Small intestine (tissue), 7 donors: ENCODE data around the gene SORCS2. TPM values are rescaled to one million over a fixed set of nuclear protein-coding genes. Genes with fewer than 3 reads are reported as not detected.
"Not testable (repeated sequence)": the region's sequence is repeated elsewhere in the genome, so short reads cannot be mapped to it uniquely, and the experiment has no call there.

ENCODE experiments used
- DNase-seq, 2 donors: peaks; one replicate each; pipeline versions ENCODE4 v3.0.0 to v3.0.0-alpha.2; 2013
- FAIRE-seq: peaks from 2 replicates; lab custom pipeline; 2012; peaks lifted over from hg19 to GRCh38; lab: Jason Lieb, UNC
- H3K27ac ChIP-seq, 3 donors: one replicate each; pipeline ENCODE4 v1.5.1; 2013; ENCODE audit warnings: low read length in 2 of 3, mild to moderate bottlenecking in 2 of 3, control low read depth in 1 of 3, inconsistent platforms in 1 of 3, low read depth in 1 of 3, moderate library complexity in 1 of 3
- H3K27me3 ChIP-seq, 3 donors: one replicate each; pipeline ENCODE4 v1.6.1; 2013; ENCODE audit warnings: low read length in 3 of 3, inconsistent platforms in 1 of 3; ENCODE audit not compliant: control insufficient read depth in 3 of 3, insufficient read depth in 3 of 3
- H3K36me3 ChIP-seq, 3 donors: one replicate each; pipeline ENCODE4 v1.6.1; 2013; ENCODE audit warnings: low read length in 3 of 3, inconsistent platforms in 1 of 3, low read depth in 1 of 3, mild to moderate bottlenecking in 1 of 3, moderate library complexity in 1 of 3; ENCODE audit not compliant: control insufficient read depth in 3 of 3, insufficient read depth in 2 of 3
- H3K4me1 ChIP-seq, 3 donors: one replicate each; pipeline ENCODE4 v1.6.1; 2013; ENCODE audit warnings: low read length in 2 of 3, inconsistent platforms in 1 of 3, low read depth in 1 of 3, mild to moderate bottlenecking in 1 of 3, moderate library complexity in 1 of 3; ENCODE audit not compliant: control insufficient read depth in 3 of 3, insufficient read depth in 2 of 3
- H3K4me3 ChIP-seq, 3 donors: one replicate each; pipeline ENCODE4 v1.5.1; 2013; ENCODE audit warnings: low read length in 3 of 3, control low read depth in 1 of 3, inconsistent platforms in 1 of 3, low read depth in 1 of 3, mild to moderate bottlenecking in 1 of 3, moderate library complexity in 1 of 3
- H3K9me3 ChIP-seq, 2 donors: one replicate each; pipeline ENCODE4 v1.6.1; 2013; ENCODE audit warnings: low read depth in 1 of 2, low read length in 1 of 2; ENCODE audit not compliant: control insufficient read depth in 2 of 2, insufficient read depth in 1 of 2
- WGBS, 3 donors: extraction: QIAGEN DNeasy Blood & Tissue Kit; methylation state at CpG; one replicate each; pipeline ENCODE4 v1.1.7; 2013; 5-methylcytosine and 5-hydroxymethylcytosine counted together
- polyA plus RNA-seq, 4 donors: library from polyadenylated mRNA; stranded (reverse) in 3 of 4; unstranded in 1 of 4; fragments of 200-250 nt in 3 of 4; fragments of 120-200 nt in 1 of 4; gene quantifications; one replicate each; pipeline versions ENCODE4 v1.2.1 to v1.2.3, GENCODE V29; 2013
- donor health status: healthy with polysubstance abuse.
- donor health status: control.
- donor health status: control.
- donor health status: Bipolar disorder and iron deficiency.
- donor health status: healthy.

The SORCS2 gene
- polyA plus RNA-seq, 4 donors = 0.63 to 3.3 (median 2.2) TPM; not detected in 1

- Histone ChIP-seq H3K4me3 (no peak overlapping the region), H3K4me1 (no peaks in the 10 kb centered on the region), H3K27me3 (no peaks in the 10 kb centered on the region), H3K36me3 (no peaks in the 10 kb centered on the region), H3K27ac (no peak overlapping the region), H3K9me3 (no peaks in the 10 kb centered on the region)
- FAIRE-seq = no peak
- DNase-seq = no peak
- WGBS, 3 donors = 78 to 85% (median 80%) methylated on average over 6 of the region's 6 CpGs
Measured at GRCh38 chr4:7451800-7452199, 259.5 kb downstream of the SORCS2 start.

GRCh38 chr4:7452802-7453201, 260.5 kb downstream of the SORCS2 start:
- H3K9me3 ChIP-seq, H3K4me1 ChIP-seq, DNase-seq, FAIRE-seq, H3K27ac ChIP-seq, H3K4me3 ChIP-seq, H3K36me3 ChIP-seq, H3K27me3 ChIP-seq: not testable (repeated sequence)
- WGBS, 3 donors = 91 to 95% (median 94%) methylated on average over 9 of the region's 9 CpGs

GRCh38 chr4:7457201-7458065, 265.1 kb downstream of the SORCS2 start:
- no peak overlapping the region for H3K27ac ChIP-seq
- no peak for FAIRE-seq
- no peak overlapping the region for H3K4me3 ChIP-seq
- no peaks in the 10 kb centered on the region for H3K36me3 ChIP-seq
- peaks cover 0 to 4% (median 0%) of the 10 kb centered on the region in 3 donors for H3K4me1 ChIP-seq
- H3K27me3 ChIP-seq = no peaks in the 10 kb centered on the region
- H3K9me3 ChIP-seq = no peaks in the 10 kb centered on the region
- no peak for DNase-seq
- 79 to 83% (median 82%) methylated on average over 16 of the region's 16 CpGs for WGBS, 3 donors

GRCh38 chr4:7458066-7458425, 265.7 kb downstream of the SORCS2 start:
- Histone ChIP-seq H3K27ac (no peak overlapping the region), H3K27me3 (no peaks in the 10 kb centered on the region), H3K9me3 (no peaks in the 10 kb centered on the region), H3K4me3 (no peak overlapping the region), H3K36me3 (no peaks in the 10 kb centered on the region), H3K4me1 (peaks cover 0 to 9% (median 0%) of the 10 kb centered on the region in 3 donors)
- WGBS, 3 donors = 64 to 80% (median 65%) methylated on average over 9 of the region's 9 CpGs
- FAIRE-seq = no peak
- DNase-seq = no peak

GRCh38 chr4:7458477-7458876, 266.1 kb downstream of the SORCS2 start:
- H3K27ac ChIP-seq = no peak overlapping the region
- no peaks in the 10 kb centered on the region for H3K9me3 ChIP-seq
- FAIRE-seq (no peak), DNase-seq (no peak)
- H3K27me3 ChIP-seq = no peaks in the 10 kb centered on the region
- H3K4me3 ChIP-seq = no peak overlapping the region
- H3K36me3 ChIP-seq = no peaks in the 10 kb centered on the region
- 86 to 89% (median 86%) methylated on average over 4 of the region's 4 CpGs for WGBS, 3 donors
- peaks cover 0 to 9% (median 0%) of the 10 kb centered on the region in 3 donors for H3K4me1 ChIP-seq

GRCh38 chr4:7459471-7459870, 267.1 kb downstream of the SORCS2 start:
- WGBS, 3 donors = 75 to 91% (median 79%) methylated on average over 8 of the region's 8 CpGs
- no peak overlapping the region for H3K4me3 ChIP-seq
- H3K27ac ChIP-seq = no peak overlapping the region
- no peaks in the 10 kb centered on the region for H3K36me3 ChIP-seq
- H3K27me3 ChIP-seq = no peaks in the 10 kb centered on the region
- no peak for FAIRE-seq
- DNase-seq = no peak
- no peaks in the 10 kb centered on the region for H3K9me3 ChIP-seq
- peaks cover 0 to 9% (median 0%) of the 10 kb centered on the region in 3 donors for H3K4me1 ChIP-seq

GRCh38 chr4:7460566-7460965, 268.2 kb downstream of the SORCS2 start:
- 47 to 54% (median 48%) methylated on average over 17 of the region's 17 CpGs for WGBS, 3 donors
- no peak overlapping the region for H3K4me3 ChIP-seq
- H3K4me1 ChIP-seq = peaks cover 0 to 9% (median 0%) of the 10 kb centered on the region in 3 donors
- no peaks in the 10 kb centered on the region for H3K36me3 ChIP-seq
- DNase-seq (peak in 1 of 2 donors; percentile 26), FAIRE-seq (no peak)
- H3K27me3 ChIP-seq = no peaks in the 10 kb centered on the region
- H3K9me3 ChIP-seq = peaks cover 0 to 3% of the 10 kb centered on the region in 2 donors
- H3K27ac ChIP-seq = no peak overlapping the region

- Histone ChIP-seq H3K27ac (no peak overlapping the region), H3K27me3 (no peaks in the 10 kb centered on the region), H3K4me1 (peaks cover 0 to 9% (median 0%) of the 10 kb centered on the region in 3 donors), H3K36me3 (no peaks in the 10 kb centered on the region), H3K9me3 (peaks cover 0 to 7% of the 10 kb centered on the region in 2 donors), H3K4me3 (no peak overlapping the region)
- 65 to 68% (median 66%) methylated on average over 17 of the region's 17 CpGs for WGBS, 3 donors
- DNase-seq = no peak
- no peak for FAIRE-seq
Measured at GRCh38 chr4:7461230-7461629, 268.9 kb downstream of the SORCS2 start.
